Stomach (tissue), 4 donors: ENCODE data around the gene BRF1.

Experiments used
- EP300 ChIP-seq: sonication (generic); formaldehyde crosslinking; IDR thresholded peaks from one replicate; pipeline ENCODE4 v1.6.1; 2017; ENCODE audit warnings: antibody characterized with exemption
- POLR2A ChIP-seq, 4 donors: fragments of 450-650 bp; IDR thresholded peaks; one replicate each; pipeline ENCODE4 v1.6.1; 2016; ENCODE audit warnings: antibody characterized with exemption in 4 of 4, control low read depth in 2 of 4, mild to moderate bottlenecking in 1 of 4, moderate library complexity in 1 of 4
- POLR2AphosphoS5 ChIP-seq, 3 donors: sonication (generic); formaldehyde crosslinking; IDR thresholded peaks; one replicate each; pipeline ENCODE4 v1.6.1; 2016; ENCODE audit warnings: antibody characterized with exemption in 3 of 3
- TF ChIP-seq, protein P1 (sequence below), 7 experiments: fragments of 450-650 bp in 4 of 7; fragments of 200-600 bp in 3 of 7; sonication (generic) in 3 of 7; IDR thresholded peaks; one replicate each; pipeline ENCODE4 v1.5.1; 2016 to 2019; ENCODE audit warnings: antibody characterized with exemption in 7 of 7, control low read depth in 2 of 7, mild to moderate bottlenecking in 1 of 7

DNA sequence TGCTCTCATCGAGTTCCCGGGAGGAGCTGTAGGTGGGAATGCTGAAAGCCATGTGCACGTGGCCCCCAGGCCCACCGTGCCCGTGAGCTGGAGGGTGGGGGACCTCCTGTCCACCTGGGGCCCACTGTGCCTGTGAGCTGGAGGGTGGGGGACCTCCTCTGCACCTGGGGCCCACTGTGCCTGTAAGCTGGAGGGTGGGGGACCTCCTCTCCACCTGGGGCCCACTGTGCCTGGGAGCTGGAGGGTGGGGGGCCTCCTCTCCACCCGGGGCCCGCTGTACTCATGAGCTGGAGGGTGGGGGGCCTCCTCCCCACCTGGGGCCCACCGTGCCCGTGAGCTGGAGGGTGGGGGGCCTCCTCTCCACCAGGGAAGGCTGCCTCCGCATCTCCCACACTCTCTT is 105.8 kb downstream of the BRF1 start:
- TF ChIP-seq, protein P1, sequence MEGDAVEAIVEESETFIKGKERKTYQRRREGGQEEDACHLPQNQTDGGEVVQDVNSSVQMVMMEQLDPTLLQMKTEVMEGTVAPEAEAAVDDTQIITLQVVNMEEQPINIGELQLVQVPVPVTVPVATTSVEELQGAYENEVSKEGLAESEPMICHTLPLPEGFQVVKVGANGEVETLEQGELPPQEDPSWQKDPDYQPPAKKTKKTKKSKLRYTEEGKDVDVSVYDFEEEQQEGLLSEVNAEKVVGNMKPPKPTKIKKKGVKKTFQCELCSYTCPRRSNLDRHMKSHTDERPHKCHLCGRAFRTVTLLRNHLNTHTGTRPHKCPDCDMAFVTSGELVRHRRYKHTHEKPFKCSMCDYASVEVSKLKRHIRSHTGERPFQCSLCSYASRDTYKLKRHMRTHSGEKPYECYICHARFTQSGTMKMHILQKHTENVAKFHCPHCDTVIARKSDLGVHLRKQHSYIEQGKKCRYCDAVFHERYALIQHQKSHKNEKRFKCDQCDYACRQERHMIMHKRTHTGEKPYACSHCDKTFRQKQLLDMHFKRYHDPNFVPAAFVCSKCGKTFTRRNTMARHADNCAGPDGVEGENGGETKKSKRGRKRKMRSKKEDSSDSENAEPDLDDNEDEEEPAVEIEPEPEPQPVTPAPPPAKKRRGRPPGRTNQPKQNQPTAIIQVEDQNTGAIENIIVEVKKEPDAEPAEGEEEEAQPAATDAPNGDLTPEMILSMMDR (IDR thresholded peaks at IDR 0.05): no peak
- TF ChIP-seq POLR2A (IDR thresholded peaks at IDR 0.05) (no peak), EP300 (no peak), POLR2AphosphoS5 (IDR thresholded peaks at IDR 0.05) (no peak)
